H9 (cell line): Measurements from ENCODE around the gene RNF146. TPM values are rescaled to one million over a fixed set of nuclear protein-coding genes. Genes with fewer than 3 reads are reported as not detected.

Source experiments
- DNase-seq: peaks from one replicate; pipeline ENCODE4 v3.0.0-alpha.2; 2017
- H2AFZ ChIP-seq: one replicate; pipeline ENCODE4 v1.6.1; 2013; ENCODE audit warnings: mild to moderate bottlenecking, low read length, control low read depth, moderate library complexity
- H2AK5ac ChIP-seq: 2 replicates; pipeline ENCODE4 v1.6.1; 2013; ENCODE audit warnings: low read length, control low read depth, mixed read lengths; ENCODE audit not compliant: insufficient read length
- H2BK120ac ChIP-seq: one replicate; pipeline ENCODE4 v1.6.1; 2013; ENCODE audit warnings: low read depth, mild to moderate bottlenecking, low read length, control low read depth, inconsistent platforms; ENCODE audit not compliant: poor library complexity, severe bottlenecking
- H2BK12ac ChIP-seq: 2 replicates; pipeline ENCODE4 v1.6.1; 2013; ENCODE audit warnings: low read length, control low read depth, mixed read lengths, low read depth; ENCODE audit not compliant: insufficient read length
- H2BK15ac ChIP-seq: 2 replicates; pipeline ENCODE4 v1.6.1; 2013; ENCODE audit warnings: low read depth, low read length, control low read depth
- H2BK20ac ChIP-seq: one replicate; pipeline ENCODE4 v1.6.1; 2013; ENCODE audit warnings: low read depth, mild to moderate bottlenecking, low read length, control low read depth, inconsistent platforms; ENCODE audit not compliant: poor library complexity, severe bottlenecking
- H2BK5ac ChIP-seq: 2 replicates; pipeline ENCODE4 v1.6.1; 2013; ENCODE audit warnings: low read length, control low read depth, mixed read lengths; ENCODE audit not compliant: insufficient read length
- H3K14ac ChIP-seq: 2 replicates; pipeline ENCODE4 v1.6.1; 2013; ENCODE audit warnings: low read length, control low read depth; ENCODE audit not compliant: insufficient read depth
- H3K18ac ChIP-seq: 2 replicates; pipeline ENCODE4 v1.6.1; 2013; ENCODE audit warnings: low read depth, mild to moderate bottlenecking, mixed read lengths, low read length, control low read depth; ENCODE audit not compliant: insufficient read length
- H3K23ac ChIP-seq: 2 replicates; pipeline ENCODE4 v1.6.1; 2013; ENCODE audit warnings: low read length, control low read depth, mixed read lengths, low read depth; ENCODE audit not compliant: insufficient read length
- H3K23me2 ChIP-seq: 2 replicates; pipeline ENCODE4 v1.6.1; 2013; ENCODE audit warnings: low read depth, mild to moderate bottlenecking, mixed read lengths, low read length, control low read depth; ENCODE audit not compliant: insufficient read length, poor library complexity, severe bottlenecking
- H3K27ac ChIP-seq: 2 replicates; pipeline ENCODE4 v1.5.1; 2013; ENCODE audit warnings: low read length, control low read depth, mixed read lengths, low read depth; ENCODE audit not compliant: insufficient read length
- H3K27me3 ChIP-seq: 2 replicates; pipeline ENCODE4 v1.6.1; 2013; ENCODE audit warnings: low read length, control low read depth, inconsistent platforms; ENCODE audit not compliant: insufficient read depth
- H3K4ac ChIP-seq: 2 replicates; pipeline ENCODE4 v1.6.1; 2013; ENCODE audit warnings: low read depth, mild to moderate bottlenecking, control low read depth, inconsistent platforms, low read length, moderate library complexity
- H3K4me1 ChIP-seq: 2 replicates; pipeline ENCODE4 v1.6.1; 2013; ENCODE audit warnings: low read length, control low read depth, inconsistent platforms; ENCODE audit not compliant: insufficient read depth
- H3K4me2 ChIP-seq: 2 replicates; pipeline ENCODE4 v1.6.1; 2013; ENCODE audit warnings: low read length, control low read depth, mixed read lengths; ENCODE audit not compliant: insufficient read length, insufficient read depth
- H3K56ac ChIP-seq: 2 replicates; pipeline ENCODE4 v1.6.1; 2013; ENCODE audit warnings: low read depth, mild to moderate bottlenecking, mixed read lengths, low read length, control low read depth; ENCODE audit not compliant: insufficient read length
- H3K79me1 ChIP-seq: 2 replicates; pipeline ENCODE4 v1.6.1; 2013; ENCODE audit warnings: low read depth, mild to moderate bottlenecking, moderate library complexity, low read length, control low read depth, inconsistent platforms; ENCODE audit not compliant: insufficient read depth, poor library complexity, severe bottlenecking
- H3K79me2 ChIP-seq: 2 replicates; pipeline ENCODE4 v1.6.1; 2013; ENCODE audit warnings: low read length, control low read depth, inconsistent platforms; ENCODE audit not compliant: insufficient read depth
- H3K9ac ChIP-seq: 2 replicates; pipeline ENCODE4 v1.6.1; 2013; ENCODE audit warnings: low read length, control low read depth, mixed read lengths; ENCODE audit not compliant: insufficient read length; ENCODE audit errors: extremely low read depth
- H3K9me3 ChIP-seq: one replicate; pipeline ENCODE4 v1.6.1; 2013; ENCODE audit warnings: low read depth, low read length, inconsistent platforms; ENCODE audit not compliant: control insufficient read depth
- H3T11ph ChIP-seq: one replicate; pipeline ENCODE4 v1.6.1; 2013; ENCODE audit warnings: mild to moderate bottlenecking, low read length, control low read depth, inconsistent platforms
- H4K20me1 ChIP-seq: one replicate; pipeline ENCODE4 v1.6.1; 2013; ENCODE audit not compliant: control insufficient read depth, insufficient read length, insufficient read depth
- H4K5ac ChIP-seq: 2 replicates; pipeline ENCODE4 v1.6.1; 2013; ENCODE audit warnings: low read depth, mild to moderate bottlenecking, mixed read lengths, low read length, control low read depth; ENCODE audit not compliant: insufficient read length
- H4K8ac ChIP-seq: replicated peaks from 2 replicates; pipeline ENCODE4 v1.6.1; 2013; ENCODE audit warnings: low read length, control low read depth, mixed read lengths, low read depth; ENCODE audit not compliant: insufficient read length
- H4K91ac ChIP-seq: 2 replicates; pipeline ENCODE4 v1.6.1; 2013; ENCODE audit warnings: low read depth, mild to moderate bottlenecking, moderate library complexity, mixed read lengths, low read length, control low read depth; ENCODE audit not compliant: insufficient read length
- H3K27ac Mint-ChIP-seq, 3 experiments: 2 replicates in 2 of 3; 3 replicates in 1 of 3; pipeline ENCODE4 v1.8.0; 2020 to 2021; ENCODE audit warnings: mixed read lengths in 3 of 3, mild to moderate bottlenecking in 1 of 3, moderate library complexity in 1 of 3
- H3K27me3 Mint-ChIP-seq: 2 replicates; pipeline ENCODE4 v1.8.0; 2021; ENCODE audit warnings: low read depth, mild to moderate bottlenecking, moderate library complexity, mixed read lengths
- H3K36me3 Mint-ChIP-seq, 3 experiments: 2 replicates in 2 of 3; 3 replicates in 1 of 3; pipeline ENCODE4 v1.8.0; 2020 to 2021; ENCODE audit warnings: low read depth in 3 of 3, mixed read lengths in 3 of 3; ENCODE audit not compliant: insufficient read depth in 1 of 3
- H3K4me1 Mint-ChIP-seq, 2 experiments: 2 replicates each; pipeline ENCODE4 v1.8.0; 2020; ENCODE audit warnings: mixed read lengths in 2 of 2
- H3K4me3 Mint-ChIP-seq, 2 experiments: 2 replicates in 1 of 2; 3 replicates in 1 of 2; pipeline ENCODE4 v1.8.0; 2020 to 2021; ENCODE audit warnings: mild to moderate bottlenecking in 2 of 2, mixed read lengths in 2 of 2, moderate library complexity in 1 of 2
- H3K9me3 Mint-ChIP-seq, 2 experiments: 2 replicates in 1 of 2; 3 replicates in 1 of 2; pipeline ENCODE4 v1.8.0; 2020; ENCODE audit warnings: mild to moderate bottlenecking in 2 of 2, mixed read lengths in 2 of 2, moderate library complexity in 1 of 2
- CTCF ChIP-seq: fragments of 200-600 bp; sonication (generic); conservative IDR thresholded peaks from 3 replicates; pipeline ENCODE4 v1.8.0; 2021; ENCODE audit warnings: antibody characterized with exemption, mild to moderate bottlenecking
- WGBS: extraction: QIAGEN DNeasy Blood & Tissue Kit; methylation state at CpG from one replicate; pipeline ENCODE4 v1.1.7; 2013; ENCODE audit warnings: missing lambda C conversion rate, low lambda C conversion rate, mixed read lengths; ENCODE audit not compliant: insufficient read length; ENCODE audit errors: extremely low coverage; 5-methylcytosine and 5-hydroxymethylcytosine counted together
- total RNA-seq: library from RNA; stranded (reverse); gene quantifications from 2 replicates; pipeline ENCODE4 v1.2.1, GENCODE V29; 2021

The RNF146 gene
- total RNA-seq, 1 experiment from 2014 or later, result 20.4 TPM

- Histone ChIP-seq H4K91ac (no peak overlapping the region), H3K23me2 (no peaks in the 10 kb centered on the region), H3K79me1 (no peaks in the 10 kb centered on the region), H3K18ac (no peak overlapping the region), H3K4me1 (no peaks in the 10 kb centered on the region), H3K14ac (no peak overlapping the region), H4K5ac (no peak overlapping the region), H2BK15ac (no peak overlapping the region), H3K4me2 (no peak overlapping the region), H3K79me2 (no peaks in the 10 kb centered on the region), H3K56ac (no peak overlapping the region), H3K9me3 (no peaks in the 10 kb centered on the region), H4K20me1 (no peaks in the 10 kb centered on the region), H2BK5ac (no peak overlapping the region), H2BK120ac (no peak overlapping the region), H3K23ac (no peak overlapping the region), H3K9ac (no peak overlapping the region), H2AFZ (no peak overlapping the region), H3K4ac (no peak overlapping the region), H4K8ac (no peak overlapping the region), H3K27me3 (no peaks in the 10 kb centered on the region), H2AK5ac (no peak overlapping the region), H3T11ph (no peak overlapping the region), H2BK12ac (no peak overlapping the region), H3K27ac (no peak overlapping the region), H2BK20ac (no peak overlapping the region)
- WGBS, result no CpG with 5 or more reads among the region's 1 CpG
- no peak for DNase-seq
- H3K4me3 Mint-ChIP-seq, result no peak overlapping the region
- no peaks in the 10 kb centered on the region for H3K36me3 Mint-ChIP-seq
- no peaks in the 10 kb centered on the region; a peak in 1 of 5 replicates for H3K9me3 Mint-ChIP-seq
- no peaks in the 10 kb centered on the region for H3K27me3 Mint-ChIP-seq
- no peaks in the 10 kb centered on the region for H3K4me1 Mint-ChIP-seq
- no peak for TF ChIP-seq CTCF
- H3K27ac Mint-ChIP-seq, result no peak overlapping the region
Observed at GRCh38 chr6:127243501-127243900, 23.2 kb upstream of the RNF146 start.
